Measurements from ENCODE around the gene CNTNAP4.

Gene CNTNAP4

DNA sequence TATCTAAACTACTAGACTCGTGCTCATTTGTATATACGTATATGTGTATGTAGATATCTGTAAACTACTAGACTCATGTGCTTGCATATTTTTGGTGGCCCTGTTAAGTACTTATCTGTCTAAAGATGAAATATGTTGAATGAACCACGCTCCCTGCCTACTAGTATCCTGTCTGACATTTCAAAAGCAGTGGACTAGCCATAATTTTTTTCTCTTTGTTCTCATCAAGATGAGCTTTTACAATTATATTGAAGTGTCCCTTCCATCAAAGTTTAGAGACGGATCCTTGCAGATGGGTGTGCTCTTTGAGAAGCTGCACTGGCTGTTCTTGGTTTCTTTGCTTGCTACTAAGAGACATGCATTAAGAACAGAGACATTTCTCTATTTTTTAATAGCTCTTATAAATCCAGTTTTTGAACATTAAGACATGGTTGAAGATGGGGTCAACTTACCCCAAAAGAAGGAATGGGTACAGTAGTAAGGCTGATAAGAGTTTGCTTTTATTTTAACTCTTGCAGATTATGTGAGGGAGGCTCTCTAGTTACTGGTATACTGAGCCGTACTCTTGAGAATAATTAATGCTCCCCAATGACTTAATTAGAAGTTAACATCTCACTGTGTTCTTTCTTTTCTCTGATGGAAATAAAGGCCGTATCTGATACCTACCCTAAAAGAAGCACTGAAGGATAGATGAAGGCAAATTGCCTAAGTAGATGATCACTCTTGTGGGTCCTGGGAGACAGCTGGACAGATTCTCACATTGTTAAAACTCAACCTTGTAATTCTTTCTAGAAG, 3.4 kb downstream of the CNTNAP4 start:
- Mint-ChIP-seq H3K4me1 (ENCODE audit: low read depth) (no peaks in the 10 kb centered on the region), H3K27me3 (ENCODE audit: low read depth) (no peaks in the 10 kb centered on the region), H3K9me3 (no peaks in the 10 kb centered on the region)

GRCh38 chr16:76287466-76287865, 10.3 kb downstream of the CNTNAP4 start:
- Mint-ChIP-seq H3K27me3 (ENCODE audit: low read depth) (no peaks in the 10 kb centered on the region), H3K4me1 (ENCODE audit: low read depth) (no peaks in the 10 kb centered on the region), H3K27ac (no peak overlapping the region), H3K4me3 (no peak overlapping the region), H3K9me3 (peaks cover 6% of the 10 kb centered on the region), H3K36me3 (ENCODE audit: low read depth) (no peaks in the 10 kb centered on the region)

More for the DNA sequence above, 3.4 kb downstream of the CNTNAP4 start:
- H3K36me3 Mint-ChIP-seq (ENCODE audit: low read depth) = no peaks in the 10 kb centered on the region
- H3K4me3 Mint-ChIP-seq = no peak overlapping the region
- H3K27ac Mint-ChIP-seq = no peak overlapping the region

GRCh38 chr16:76292218-76292617, 15.0 kb downstream of the CNTNAP4 start:
- Mint-ChIP-seq H3K9me3 (peaks cover 6% of the 10 kb centered on the region), H3K4me3 (no peak overlapping the region), H3K27me3 (ENCODE audit: low read depth) (no peaks in the 10 kb centered on the region), H3K27ac (no peak overlapping the region), H3K4me1 (ENCODE audit: low read depth) (no peaks in the 10 kb centered on the region), H3K36me3 (ENCODE audit: low read depth) (no peaks in the 10 kb centered on the region)

DNA sequence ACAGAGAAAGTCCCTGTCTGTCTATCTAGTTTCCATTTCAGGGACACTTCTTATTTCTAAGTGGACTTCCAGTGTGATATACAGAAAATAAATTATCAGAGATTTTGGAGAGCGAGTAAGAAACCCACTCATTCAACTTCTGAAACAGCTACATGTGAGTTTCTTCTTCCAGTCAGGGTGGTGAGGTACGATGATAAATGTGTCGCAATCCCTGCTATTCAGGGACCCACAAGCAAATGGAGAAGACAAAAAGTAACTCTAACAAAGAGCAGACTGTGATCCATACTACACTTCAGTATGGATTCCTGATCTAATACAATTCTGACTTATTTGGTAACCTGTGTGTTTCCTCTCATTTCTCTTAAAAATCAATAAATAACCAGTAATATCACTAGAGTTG, 16.8 kb downstream of the CNTNAP4 start:
- Mint-ChIP-seq H3K36me3 (ENCODE audit: low read depth) (no peaks in the 10 kb centered on the region), H3K4me3 (no peak overlapping the region), H3K27me3 (ENCODE audit: low read depth) (no peaks in the 10 kb centered on the region)

GRCh38 chr16:76294396-76295214, 17.4 kb downstream of the CNTNAP4 start:
- no peaks in the 10 kb centered on the region for H3K27me3 Mint-ChIP-seq (ENCODE audit: low read depth)
- no peak overlapping the region for H3K4me3 Mint-ChIP-seq
- H3K36me3 Mint-ChIP-seq (ENCODE audit: low read depth) = no peaks in the 10 kb centered on the region
- no peak overlapping the region for H3K27ac Mint-ChIP-seq
- H3K9me3 Mint-ChIP-seq = peaks cover 6% of the 10 kb centered on the region
- H3K4me1 Mint-ChIP-seq (ENCODE audit: low read depth) = no peaks in the 10 kb centered on the region

More for the DNA sequence above, 16.8 kb downstream of the CNTNAP4 start:
- H3K4me1 Mint-ChIP-seq (ENCODE audit: low read depth) = no peaks in the 10 kb centered on the region
- peaks cover 6% of the 10 kb centered on the region for H3K9me3 Mint-ChIP-seq
- no peak overlapping the region for H3K27ac Mint-ChIP-seq

GRCh38 chr16:76297941-76298340, 20.7 kb downstream of the CNTNAP4 start:
- Mint-ChIP-seq H3K27me3 (ENCODE audit: low read depth) (no peaks in the 10 kb centered on the region), H3K27ac (no peak overlapping the region), H3K36me3 (ENCODE audit: low read depth) (no peaks in the 10 kb centered on the region), H3K9me3 (no peaks in the 10 kb centered on the region), H3K4me1 (ENCODE audit: low read depth) (no peaks in the 10 kb centered on the region), H3K4me3 (no peak overlapping the region)

DNA sequence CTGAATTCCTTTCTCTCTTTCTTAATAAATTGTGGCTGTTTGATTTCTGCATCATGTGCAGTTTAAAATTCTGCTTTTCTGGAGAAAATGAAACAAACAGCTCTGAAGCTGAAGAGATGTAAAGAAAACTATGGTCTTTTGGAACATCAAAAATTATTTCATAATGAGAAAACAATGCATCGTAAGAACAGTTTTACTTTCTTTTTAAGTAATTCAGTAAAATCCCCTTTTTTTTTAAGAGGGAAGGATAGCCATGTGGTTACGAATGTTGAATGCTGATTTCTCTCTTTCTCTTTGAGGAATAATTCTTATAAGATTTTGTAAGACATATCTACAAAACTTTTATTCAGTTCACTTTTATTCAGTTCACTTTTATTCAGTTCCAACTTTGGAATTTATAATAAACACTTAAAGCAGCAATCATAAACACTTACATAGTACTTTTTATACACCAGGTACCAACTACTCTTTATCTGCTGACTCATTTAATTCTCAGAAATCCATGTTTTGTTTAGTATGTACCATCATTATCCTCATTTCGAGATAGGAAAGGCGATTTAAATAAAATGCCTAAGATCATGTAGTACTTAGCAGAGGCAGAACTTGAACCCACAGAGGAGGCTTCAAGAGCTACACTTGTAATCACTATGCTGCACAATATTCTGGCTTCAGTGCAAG, 26.6 kb downstream of the CNTNAP4 start:
- no peaks in the 10 kb centered on the region for H3K36me3 Mint-ChIP-seq (ENCODE audit: low read depth)
- H3K27me3 Mint-ChIP-seq (ENCODE audit: low read depth) = no peaks in the 10 kb centered on the region
- no peak overlapping the region for H3K4me3 Mint-ChIP-seq
- no peaks in the 10 kb centered on the region for H3K9me3 Mint-ChIP-seq
- H3K27ac Mint-ChIP-seq = no peak overlapping the region
- no peaks in the 10 kb centered on the region for H3K4me1 Mint-ChIP-seq (ENCODE audit: low read depth)

GRCh38 chr16:76309639-76310335, 32.6 kb downstream of the CNTNAP4 start:
- Mint-ChIP-seq H3K27ac (no peak overlapping the region), H3K36me3 (ENCODE audit: low read depth) (no peaks in the 10 kb centered on the region), H3K4me1 (ENCODE audit: low read depth) (no peaks in the 10 kb centered on the region), H3K4me3 (no peak overlapping the region), H3K9me3 (no peaks in the 10 kb centered on the region), H3K27me3 (ENCODE audit: low read depth) (no peaks in the 10 kb centered on the region)

GRCh38 chr16:76311260-76311659, 34.1 kb downstream of the CNTNAP4 start:
- no peaks in the 10 kb centered on the region for H3K27me3 Mint-ChIP-seq (ENCODE audit: low read depth)
- no peaks in the 10 kb centered on the region for H3K9me3 Mint-ChIP-seq
- no peaks in the 10 kb centered on the region for H3K4me1 Mint-ChIP-seq (ENCODE audit: low read depth)
- H3K36me3 Mint-ChIP-seq (ENCODE audit: low read depth) = no peaks in the 10 kb centered on the region
- no peak overlapping the region for H3K27ac Mint-ChIP-seq
- H3K4me3 Mint-ChIP-seq = no peak overlapping the region

GRCh38 chr16:76318565-76318964, 41.4 kb downstream of the CNTNAP4 start:
- H3K27me3 Mint-ChIP-seq (ENCODE audit: low read depth) = no peaks in the 10 kb centered on the region
- H3K4me1 Mint-ChIP-seq (ENCODE audit: low read depth) = no peaks in the 10 kb centered on the region
- peaks cover 1% of the 10 kb centered on the region for H3K9me3 Mint-ChIP-seq
- no peak overlapping the region for H3K27ac Mint-ChIP-seq
- H3K4me3 Mint-ChIP-seq = no peak overlapping the region
- no peaks in the 10 kb centered on the region for H3K36me3 Mint-ChIP-seq (ENCODE audit: low read depth)

- Mint-ChIP-seq H3K27me3 (ENCODE audit: low read depth) (no peaks in the 10 kb centered on the region), H3K36me3 (ENCODE audit: low read depth) (no peaks in the 10 kb centered on the region), H3K4me1 (ENCODE audit: low read depth) (no peaks in the 10 kb centered on the region), H3K9me3 (peaks cover 2% of the 10 kb centered on the region), H3K27ac (no peak overlapping the region), H3K4me3 (no peak overlapping the region)
Observed at GRCh38 chr16:76329106-76329505, 51.9 kb downstream of the CNTNAP4 start.

GRCh38 chr16:76335180-76335974, 58.2 kb downstream of the CNTNAP4 start:
- Mint-ChIP-seq H3K4me3 (no peak overlapping the region), H3K4me1 (ENCODE audit: low read depth) (no peaks in the 10 kb centered on the region), H3K9me3 (peaks cover 11% of the 10 kb centered on the region), H3K27ac (no peak overlapping the region), H3K27me3 (ENCODE audit: low read depth) (no peaks in the 10 kb centered on the region), H3K36me3 (ENCODE audit: low read depth) (no peaks in the 10 kb centered on the region)

- H3K36me3 Mint-ChIP-seq (ENCODE audit: low read depth) = no peaks in the 10 kb centered on the region
- H3K9me3 Mint-ChIP-seq = peaks cover 11% of the 10 kb centered on the region
- H3K27ac Mint-ChIP-seq = no peak overlapping the region
- no peaks in the 10 kb centered on the region for H3K27me3 Mint-ChIP-seq (ENCODE audit: low read depth)
- H3K4me1 Mint-ChIP-seq (ENCODE audit: low read depth) = no peaks in the 10 kb centered on the region
- no peak overlapping the region for H3K4me3 Mint-ChIP-seq
Observed at GRCh38 chr16:76336112-76336511, 58.9 kb downstream of the CNTNAP4 start.

Data from T-helper 1 cell treated with Interleukin-12 subunit alpha and Interleukin-12 subunit beta and Interleukin-4 antibody, amounts not matched to agents 30 μg/mL and 1 μg/mL, for 36 hours (primary cell).